SU-DHL-6 (cell line): ENCODE results near the gene DISP3.

Experiments
- CTCF ChIP-seq: fragments of 200-600 bp; sonication (generic); IDR thresholded peaks from one replicate; pipeline ENCODE4 v1.5.1; 2017; ENCODE audit warnings: antibody characterized with exemption, mild to moderate bottlenecking, low read length, moderate library complexity; ENCODE audit not compliant: insufficient read depth, poor library complexity, severe bottlenecking
- EZH2phosphoT487 ChIP-seq: fragments of 200-600 bp; sonication (generic), shearing (Covaris generic); conservative IDR thresholded peaks from 2 replicates; pipeline ENCODE4 v1.6.1; 2018; ENCODE audit warnings: mild to moderate bottlenecking, antibody characterized with exemption, low read length, moderate library complexity, mixed read lengths

- TF ChIP-seq CTCF (no peak), EZH2phosphoT487 (no peak)
Measured at GRCh38 chr1:11525516-11525915, 46.6 kb downstream of the DISP3 start.
